SK-N-SH (cell line): ENCODE results near the gene FAXDC2. TPM values are rescaled to one million over a fixed set of nuclear protein-coding genes. Genes with fewer than 3 reads are reported as not detected.

Experiments
- CTCF ChIA-PET: fragments of 300-600, 350-600 bp; formaldehyde crosslinking; extraction: SDS; loops from one replicate; lab custom pipeline; 2021; lab: Yijun Ruan, JAX
- POLR2A ChIA-PET: fragments of 350-600 bp; sonication (Branson Sonifier 250); formaldehyde crosslinking; extraction: SDS; loops from one replicate; lab custom pipeline; 2020; ENCODE audit warnings: antibody characterized with exemption, inconsistent platforms; lab: Yijun Ruan, JAX
- DNase-seq: peaks from one replicate; pipeline ENCODE4 v3.0.0; 2012
- H2AFZ ChIP-seq: fragments of 200-600 bp; sonication (generic); 2 replicates; pipeline ENCODE4 v1.8.1; 2016; ENCODE audit warnings: antibody characterized with exemption, mild to moderate bottlenecking, low read depth
- H3F3A ChIP-seq: fragments of 200-600 bp; sonication (generic); replicated peaks from 2 replicates; pipeline ENCODE3; 2016; ENCODE audit warnings: antibody characterized with exemption, mild to moderate bottlenecking; ENCODE audit not compliant: insufficient read depth
- H3K27ac ChIP-seq, 2 experiments: fragments of 200-500 bp in 1 of 2; fragments of 200-600 bp in 1 of 2; sonication (Bioruptor generic) in 1 of 2; sonication (generic), shearing (Covaris generic) in 1 of 2; 2 replicates each; pipeline versions ENCODE4 v1.5.1 to v1.6.1; 2014 to 2016; ENCODE audit warnings: low read depth in 2 of 2, inconsistent platforms in 1 of 2, low read length in 1 of 2, mild to moderate bottlenecking in 1 of 2, mixed read lengths in 1 of 2
- H3K27me3 ChIP-seq: fragments of 200-600 bp; sonication (generic), shearing (Covaris generic); 2 replicates; pipeline ENCODE4 v1.6.1; 2016; ENCODE audit warnings: mixed run types; ENCODE audit not compliant: insufficient read depth
- H3K36me3 ChIP-seq, 2 experiments: fragments of 200-500 bp in 1 of 2; fragments of 200-600 bp in 1 of 2; sonication (Bioruptor generic) in 1 of 2; sonication (generic) in 1 of 2; replicated peaks in 1 of 2; 2 replicates each; pipeline versions ENCODE3 to v1.5.1; 2014 to 2016; ENCODE audit warnings: low read length in 1 of 2, mild to moderate bottlenecking in 1 of 2; ENCODE audit not compliant: insufficient read depth in 2 of 2, control insufficient read depth in 1 of 2
- H3K4me1 ChIP-seq, 2 experiments: fragments of 200-500 bp in 1 of 2; fragments of 200-600 bp in 1 of 2; sonication (Bioruptor generic) in 1 of 2; sonication (generic), shearing (Covaris generic) in 1 of 2; 2 replicates each; pipeline versions ENCODE4 v1.5.1 to v1.6.1; 2014 to 2016; ENCODE audit warnings: low read depth in 1 of 2, low read length in 1 of 2, mixed run types in 1 of 2; ENCODE audit not compliant: insufficient read depth in 2 of 2, control insufficient read depth in 1 of 2
- H3K4me2 ChIP-seq: fragments of 200-600 bp; sonication (generic), shearing (Covaris generic); 2 replicates; pipeline ENCODE4 v1.6.1; 2017; ENCODE audit warnings: mixed run types
- H3K4me3 ChIP-seq, 2 experiments: fragments of 200-500 bp in 1 of 2; fragments of 200-600 bp in 1 of 2; sonication (Bioruptor generic) in 1 of 2; sonication (generic), shearing (Covaris generic) in 1 of 2; 2 replicates each; pipeline versions ENCODE4 v1.5.1 to v1.8.1; 2014 to 2016; ENCODE audit warnings: low read depth in 2 of 2, inconsistent platforms in 1 of 2, low read length in 1 of 2, mild to moderate bottlenecking in 1 of 2, mixed read lengths in 1 of 2, moderate library complexity in 1 of 2
- H3K79me2 ChIP-seq: fragments of 200-600 bp; sonication (generic); 2 replicates; pipeline ENCODE4 v1.8.1; 2017; ENCODE audit warnings: mild to moderate bottlenecking; ENCODE audit not compliant: insufficient read depth
- H3K9ac ChIP-seq: fragments of 200-600 bp; sonication (generic); 2 replicates; pipeline ENCODE4 v1.6.1; 2017; ENCODE audit warnings: mixed run types
- H3K9me2 ChIP-seq: fragments of 200-600 bp; sonication (generic); 2 replicates; pipeline ENCODE4 v1.6.1; 2017; ENCODE audit warnings: mixed run types
- H3K9me3 ChIP-seq: fragments of 200-600 bp; sonication (generic); 2 replicates; pipeline ENCODE4 v1.6.1; 2017; ENCODE audit warnings: mixed run types, mild to moderate bottlenecking, moderate library complexity
- H4K20me1 ChIP-seq: fragments of 200-600 bp; sonication (generic); 2 replicates; pipeline ENCODE4 v1.6.1; 2017; ENCODE audit warnings: mild to moderate bottlenecking, mixed run types; ENCODE audit not compliant: insufficient read depth
- CHD2 ChIP-seq: fragments of 150-350 bp; IDR thresholded peaks from 2 replicates; pipeline ENCODE4 v1.6.1; 2018; ENCODE audit warnings: low read length; ENCODE audit not compliant: partially characterized antibody
- CTCF ChIP-seq: fragments of 200-600 bp; sonication (generic); IDR thresholded peaks from 2 replicates; pipeline ENCODE4 v1.6.1; 2017; ENCODE audit warnings: antibody characterized with exemption, mild to moderate bottlenecking, moderate library complexity
- GABPA ChIP-seq: IDR thresholded peaks from 2 replicates; pipeline ENCODE4 v1.4.0; 2012; ENCODE audit warnings: low read depth, mild to moderate bottlenecking
- GATA2 ChIP-seq: sonication (generic); formaldehyde crosslinking; IDR thresholded peaks from 2 replicates; pipeline ENCODE4 v1.5.0; 2020; ENCODE audit warnings: mild to moderate bottlenecking, missing genetic modification reagents
- IRF3 ChIP-seq: fragments of 150-350 bp; IDR thresholded peaks from 2 replicates; pipeline ENCODE4 v1.6.1; 2016; ENCODE audit warnings: mild to moderate bottlenecking, low read depth, low read length
- MAX ChIP-seq: IDR thresholded peaks from 2 replicates; pipeline ENCODE4 v1.4.0; 2012; ENCODE audit warnings: low read depth
- MEF2A ChIP-seq: IDR thresholded peaks from 2 replicates; pipeline ENCODE4 v1.4.0; 2012; ENCODE audit warnings: low read depth, borderline replicate concordance
- NFIC ChIP-seq: IDR thresholded peaks from 2 replicates; pipeline ENCODE4 v1.4.0; 2012; ENCODE audit warnings: borderline replicate concordance
- NRF1 ChIP-seq: IDR thresholded peaks from 2 replicates; pipeline ENCODE4 v1.6.1; 2012; ENCODE audit warnings: low read depth, mild to moderate bottlenecking, low read length
- POLR2AphosphoS5 ChIP-seq: IDR thresholded peaks from 2 replicates; pipeline ENCODE4 v1.6.1; 2012; ENCODE audit warnings: low read depth, low read length
- RCOR1 ChIP-seq: fragments of 150-350 bp; IDR thresholded peaks from 2 replicates; pipeline ENCODE4 v1.6.1; 2017; ENCODE audit warnings: antibody characterized with exemption, low read length
- RFX5 ChIP-seq: IDR thresholded peaks from 2 replicates; pipeline ENCODE4 v1.6.1; 2012; ENCODE audit warnings: mild to moderate bottlenecking, improper control_type of control experiment, low read length
- SIN3A ChIP-seq: IDR thresholded peaks from 2 replicates; pipeline ENCODE4 v1.6.1; 2012; ENCODE audit warnings: low read depth, mild to moderate bottlenecking, low read length, moderate library complexity, borderline replicate concordance
- SMC3 ChIP-seq: IDR thresholded peaks from 2 replicates; pipeline ENCODE4 v1.6.1; 2012; ENCODE audit warnings: low read depth, low read length, improper control_type of control experiment
- TAF1 ChIP-seq: IDR thresholded peaks from 2 replicates; pipeline ENCODE4 v1.6.1; 2012; ENCODE audit warnings: low read depth, mild to moderate bottlenecking, low read length, moderate library complexity, borderline replicate concordance
- TCF12 ChIP-seq: IDR thresholded peaks from 2 replicates; pipeline ENCODE4 v1.4.0; 2012
- TEAD4 ChIP-seq: IDR thresholded peaks from 2 replicates; pipeline ENCODE4 v1.4.0; 2012; ENCODE audit warnings: mild to moderate bottlenecking, borderline replicate concordance; ENCODE audit not compliant: insufficient read depth
- USF1 ChIP-seq: IDR thresholded peaks from 2 replicates; pipeline ENCODE4 v1.4.0; 2012; ENCODE audit warnings: low read depth, borderline replicate concordance
- WGBS: methylation state at CpG from one replicate; pipeline ENCODE4 v1.1.6; 2017; ENCODE audit warnings: low lambda C conversion rate; 5-methylcytosine and 5-hydroxymethylcytosine counted together
- polyA plus RNA-seq, 3 experiments: library from polyadenylated mRNA; depleted of rRNA; stranded (reverse); fragments of >200 nt; gene quantifications; 2 replicates each; pipeline ENCODE4 v1.2.3, GENCODE V29; 2012

FAXDC2 gene
- polyA plus RNA-seq, 1 of the 3 experiments (the other 2 are of a cell fraction) = 6.0 TPM

GRCh38 chr5:154800582-154800981 lies 49.8 kb downstream of the FAXDC2 start:
- peaks cover 6% of the 10 kb centered on the region for H3F3A ChIP-seq
- peaks cover 82 to 89% of the 10 kb centered on the region in 2 experiments for H3K36me3 ChIP-seq
- TF ChIP-seq TEAD4 = no peak
- TF ChIP-seq NFIC = no peak
- no peak for TF ChIP-seq MAX
- no peak for TF ChIP-seq NRF1
- no peaks in the 10 kb centered on the region for H3K9me2 ChIP-seq
- H3K4me2 ChIP-seq = no peak overlapping the region
- ChIA-PET CTCF (no interaction called here), POLR2A (interaction anchor here (1.0 kb wide), 1 partner anchor 58 kb away, joined by 3 read pairs; the partner anchor contains the start of gene CNOT8)
- no peak overlapping the region for H2AFZ ChIP-seq
- H3K9ac ChIP-seq = no peak overlapping the region
- H3K9me3 ChIP-seq = no peaks in the 10 kb centered on the region
- DNase-seq = no peak
- H3K4me3 ChIP-seq = no peak overlapping the region
- no peaks in the 10 kb centered on the region for H3K27me3 ChIP-seq
- H4K20me1 ChIP-seq = peaks cover 12% of the 10 kb centered on the region; the same call in 1 of the 2 replicates
- H3K79me2 ChIP-seq = peaks cover 51% of the 10 kb centered on the region
- no peaks in the 10 kb centered on the region for H3K4me1 ChIP-seq
- H3K27ac ChIP-seq = peak overlapping the region in 1 of 2 experiments; percentile 24; a peak in 1 of 4 replicates

GRCh38 chr5:154797762-154798161 lies 52.6 kb downstream of the FAXDC2 start:
- Histone ChIP-seq H3K79me2 (peaks cover 57% of the 10 kb centered on the region; the same call in 1 of the 2 replicates), H4K20me1 (peaks cover 15% of the 10 kb centered on the region; the same call in 1 of the 2 replicates), H3K27ac (no peak overlapping the region), H3K9ac (no peak overlapping the region), H3K4me1 (peaks cover 0 to 8% of the 10 kb centered on the region in 2 experiments; a peak in 2 of 4 replicates), H3F3A (no peaks in the 10 kb centered on the region), H3K36me3 (peaks cover 82 to 85% of the 10 kb centered on the region in 2 experiments), H2AFZ (no peak overlapping the region), H3K9me3 (no peaks in the 10 kb centered on the region), H3K4me2 (no peak overlapping the region), H3K27me3 (no peaks in the 10 kb centered on the region), H3K4me3 (no peak overlapping the region), H3K9me2 (no peaks in the 10 kb centered on the region)
- 90% methylated on average over 4 of the region's 4 CpGs for WGBS
- no peak for DNase-seq
- CTCF ChIA-PET = no interaction called here
- POLR2A ChIA-PET = no interaction called here
- TF ChIP-seq MEF2A (no peak), IRF3 (no peak), RCOR1 (no peak), SMC3 (no peak), GABPA (no peak), MAX (no peak), RFX5 (no peak), CHD2 (no peak)

GRCh38 chr5:154795235-154795596 lies 55.2 kb downstream of the FAXDC2 start:
- CTCF ChIA-PET = no interaction called here
- no peak overlapping the region for H3K9ac ChIP-seq
- TF ChIP-seq SMC3 (no peak), POLR2AphosphoS5 (no peak), CTCF (no peak), SIN3A (no peak), TAF1 (no peak), RCOR1 (no peak), USF1 (no peak), GATA2 (CRISPR knock-in tag) (no peak), NFIC (no peak), TCF12 (no peak)
- TF ChIP-seq, all 33 proteins: peak for 0
- Histone ChIP-seq H3K4me1 (peaks cover 0 to 8% of the 10 kb centered on the region in 2 experiments; a peak in 2 of 4 replicates), H3K79me2 (peaks cover 57% of the 10 kb centered on the region), H3K9me3 (no peaks in the 10 kb centered on the region), H3K27ac (no peak overlapping the region; a peak in 1 of 4 replicates), H3K4me2 (no peak overlapping the region), H4K20me1 (peaks cover 25% of the 10 kb centered on the region), H3F3A (peaks cover 5% of the 10 kb centered on the region), H3K4me3 (no peak overlapping the region), H3K9me2 (no peaks in the 10 kb centered on the region), H3K27me3 (no peaks in the 10 kb centered on the region), H3K36me3 (peaks cover 63 to 74% of the 10 kb centered on the region in 2 experiments), H2AFZ (no peak overlapping the region)
- POLR2A ChIA-PET = no interaction called here
- 96% methylated on average over 3 of the region's 3 CpGs for WGBS
- DNase-seq = no peak
